ENCODE results near the gene IFNL4. TPM values are rescaled to one million over a fixed set of nuclear protein-coding genes. Genes with fewer than 3 reads are reported as not detected.
A peak's percentile ranks its signal among the peaks of the same experiment; 100 is the strongest.

The IFNL4 gene
- polyA plus RNA-seq, 2 donors, result not detected

DNA sequence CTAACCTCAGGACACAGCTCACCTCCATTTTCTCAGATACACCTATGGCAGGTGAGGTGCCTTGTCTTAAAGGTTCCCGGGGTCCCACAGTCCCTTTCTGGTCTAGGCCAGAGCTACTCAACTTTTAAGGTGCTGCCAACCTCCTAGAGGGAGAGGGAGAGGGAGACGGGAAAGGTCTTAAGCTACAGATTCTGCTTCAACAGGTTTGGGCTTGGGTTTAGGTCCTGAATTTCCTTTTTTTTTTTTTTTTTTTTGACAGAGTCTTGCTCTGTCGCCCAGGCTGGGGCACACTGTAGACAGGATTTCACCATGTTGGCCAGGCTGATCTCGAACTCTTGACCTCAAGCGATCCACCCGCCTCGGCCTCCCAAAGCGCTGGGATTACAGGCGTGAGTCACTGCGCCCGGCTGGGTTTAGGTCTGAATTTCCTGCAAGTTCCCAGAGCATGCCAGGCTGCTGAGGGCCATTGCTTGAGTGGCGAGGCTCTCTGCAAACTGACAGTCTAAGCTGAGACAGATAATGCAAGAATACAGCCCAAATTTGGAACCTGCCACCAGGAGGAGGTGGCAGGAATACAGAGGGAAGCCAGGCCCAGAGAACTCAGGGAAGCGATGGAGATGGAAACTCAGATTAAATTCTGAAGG lies 36.8 kb downstream of the IFNL4 start:
- no peaks in the 10 kb centered on the region for H3K9me3 ChIP-seq (ENCODE audit: control insufficient read depth in 2 of 2, insufficient read depth in 1 of 2, low read depth in 1 of 2, low read length in 1 of 2)
- no peaks in the 10 kb centered on the region for H3K27me3 ChIP-seq (ENCODE audit: control insufficient read depth in 1 of 2, insufficient read depth in 2 of 2, low read length in 2 of 2)
- peak overlapping the region in 1 of 2 donors; percentile 15 for H3K27ac ChIP-seq (ENCODE audit: low read depth in 2 of 2, low read length in 1 of 2)
- no peak overlapping the region for H3K4me3 ChIP-seq (ENCODE audit: low read depth in 1 of 2, low read length in 2 of 2)
- H3K36me3 ChIP-seq (ENCODE audit: control insufficient read depth in 2 of 2, insufficient read depth in 2 of 2, low read length in 1 of 2), result no peaks in the 10 kb centered on the region
- 49 to 61% methylated on average over 13 of the region's 13 CpGs for WGBS, 2 donors
- H3K4me1 ChIP-seq (ENCODE audit: control insufficient read depth in 2 of 2, insufficient read depth in 2 of 2, low read length in 1 of 2), result peaks cover 2 to 3% of the 10 kb centered on the region in 2 donors

DNA sequence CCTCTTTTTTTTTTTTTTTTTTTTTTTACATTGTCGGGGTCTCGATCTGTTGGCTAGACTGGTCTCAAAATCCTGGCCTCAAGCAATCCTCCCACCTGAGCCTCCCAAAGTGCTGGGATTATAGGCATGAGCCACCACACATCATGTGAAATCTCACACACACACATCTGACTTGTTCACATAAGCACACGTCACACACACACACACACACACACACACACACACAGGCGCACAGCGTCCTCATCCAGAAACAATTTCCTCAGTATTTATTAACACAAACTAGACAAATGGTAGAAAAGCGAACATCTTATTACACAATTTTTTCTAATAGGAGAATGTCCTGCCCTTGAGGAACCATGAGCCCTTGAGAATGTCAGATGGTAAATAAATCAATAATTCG lies 39.5 kb downstream of the IFNL4 start:
- H3K27me3 ChIP-seq (ENCODE audit: control insufficient read depth in 1 of 2, insufficient read depth in 2 of 2, low read length in 2 of 2), result no peaks in the 10 kb centered on the region
- peaks cover 2 to 3% of the 10 kb centered on the region in 2 donors for H3K4me1 ChIP-seq (ENCODE audit: control insufficient read depth in 2 of 2, insufficient read depth in 2 of 2, low read length in 1 of 2)
- no peaks in the 10 kb centered on the region for H3K36me3 ChIP-seq (ENCODE audit: control insufficient read depth in 2 of 2, insufficient read depth in 2 of 2, low read length in 1 of 2)
- WGBS, 2 donors, result 58 to 81% methylated on average over 7 of the region's 7 CpGs
- no peak overlapping the region for H3K27ac ChIP-seq (ENCODE audit: low read depth in 2 of 2, low read length in 1 of 2)
- H3K4me3 ChIP-seq (ENCODE audit: low read depth in 1 of 2, low read length in 2 of 2), result no peak overlapping the region
- no peaks in the 10 kb centered on the region for H3K9me3 ChIP-seq (ENCODE audit: control insufficient read depth in 2 of 2, insufficient read depth in 1 of 2, low read depth in 1 of 2, low read length in 1 of 2)

DNA sequence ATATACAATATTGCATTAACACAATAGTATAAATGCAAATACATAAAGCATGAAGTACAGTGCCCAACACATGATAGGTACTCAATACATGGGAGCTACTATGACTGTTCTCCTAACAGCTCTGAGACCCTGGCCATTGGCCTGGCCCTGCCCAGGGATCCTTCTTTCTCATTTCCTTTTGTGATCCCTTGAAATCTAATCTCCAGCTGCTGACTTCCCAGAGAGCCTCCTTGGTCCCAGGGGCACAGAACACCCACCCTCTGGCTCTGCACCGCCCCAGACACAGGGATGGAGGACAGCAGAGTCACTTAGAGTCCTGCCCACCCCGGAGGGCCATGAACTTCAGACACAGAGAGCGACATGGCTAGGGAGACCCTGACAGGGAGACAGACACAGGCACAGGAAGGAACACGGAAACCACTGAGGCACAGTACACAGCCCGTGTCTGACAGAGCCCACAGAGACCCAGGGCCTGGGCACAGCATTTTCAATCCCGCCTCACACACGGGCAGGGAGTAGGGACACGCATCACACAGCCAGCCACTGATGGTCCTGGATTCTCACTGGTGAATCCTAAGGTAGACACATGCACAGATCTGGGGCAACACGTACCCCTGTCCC lies 40.4 kb downstream of the IFNL4 start:
- Histone ChIP-seq H3K9me3 (ENCODE audit: control insufficient read depth in 2 of 2, insufficient read depth in 1 of 2, low read depth in 1 of 2, low read length in 1 of 2) (no peaks in the 10 kb centered on the region), H3K27ac (ENCODE audit: low read depth in 2 of 2, low read length in 1 of 2) (no peak overlapping the region), H3K27me3 (ENCODE audit: control insufficient read depth in 1 of 2, insufficient read depth in 2 of 2, low read length in 2 of 2) (peaks cover 0 to 4% of the 10 kb centered on the region in 2 donors), H3K36me3 (ENCODE audit: control insufficient read depth in 2 of 2, insufficient read depth in 2 of 2, low read length in 1 of 2) (no peaks in the 10 kb centered on the region), H3K4me3 (ENCODE audit: low read depth in 1 of 2, low read length in 2 of 2) (no peak overlapping the region), H3K4me1 (ENCODE audit: control insufficient read depth in 2 of 2, insufficient read depth in 2 of 2, low read length in 1 of 2) (peaks cover 2 to 3% of the 10 kb centered on the region in 2 donors)
- WGBS, 2 donors, result 74 to 75% methylated on average over 9 of the region's 9 CpGs

DNA sequence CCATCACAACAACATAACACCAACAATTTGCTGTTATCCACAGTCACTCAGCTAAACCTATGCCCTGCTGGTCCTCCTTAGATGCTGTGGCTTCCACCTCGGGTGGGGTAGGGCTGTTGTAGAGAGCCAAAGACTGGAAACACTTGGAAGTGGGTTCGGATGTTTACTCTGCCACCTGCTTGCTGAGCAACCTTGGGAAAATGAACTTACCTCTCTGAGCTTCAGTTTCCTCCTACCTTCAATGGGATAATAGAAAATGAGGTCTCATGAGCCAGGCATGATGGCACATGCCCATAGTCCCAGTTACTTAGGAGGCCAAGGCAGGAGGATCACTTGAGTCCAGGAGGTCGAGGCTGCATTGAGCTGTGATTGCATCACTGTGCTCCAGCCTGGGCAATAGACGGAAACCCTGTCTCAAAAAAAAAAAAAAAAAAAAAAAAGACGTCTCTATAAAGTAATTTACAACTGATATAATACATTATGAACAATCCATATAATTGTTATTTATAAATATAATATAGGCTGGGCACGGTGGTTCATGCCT lies 41.3 kb downstream of the IFNL4 start:
- H3K9me3 ChIP-seq (ENCODE audit: control insufficient read depth in 2 of 2, insufficient read depth in 1 of 2, low read depth in 1 of 2, low read length in 1 of 2), result no peaks in the 10 kb centered on the region
- H3K27me3 ChIP-seq (ENCODE audit: control insufficient read depth in 1 of 2, insufficient read depth in 2 of 2, low read length in 2 of 2), result peaks cover 0 to 4% of the 10 kb centered on the region in 2 donors
- WGBS, 2 donors, result 58 to 67% methylated on average over 6 of the region's 6 CpGs
- no peaks in the 10 kb centered on the region for H3K36me3 ChIP-seq (ENCODE audit: control insufficient read depth in 2 of 2, insufficient read depth in 2 of 2, low read length in 1 of 2)
- H3K4me1 ChIP-seq (ENCODE audit: control insufficient read depth in 2 of 2, insufficient read depth in 2 of 2, low read length in 1 of 2), result peaks cover 2 to 3% of the 10 kb centered on the region in 2 donors
- H3K4me3 ChIP-seq (ENCODE audit: low read depth in 1 of 2, low read length in 2 of 2), result no peak overlapping the region
- H3K27ac ChIP-seq (ENCODE audit: low read depth in 2 of 2, low read length in 1 of 2), result no peak overlapping the region

DNA sequence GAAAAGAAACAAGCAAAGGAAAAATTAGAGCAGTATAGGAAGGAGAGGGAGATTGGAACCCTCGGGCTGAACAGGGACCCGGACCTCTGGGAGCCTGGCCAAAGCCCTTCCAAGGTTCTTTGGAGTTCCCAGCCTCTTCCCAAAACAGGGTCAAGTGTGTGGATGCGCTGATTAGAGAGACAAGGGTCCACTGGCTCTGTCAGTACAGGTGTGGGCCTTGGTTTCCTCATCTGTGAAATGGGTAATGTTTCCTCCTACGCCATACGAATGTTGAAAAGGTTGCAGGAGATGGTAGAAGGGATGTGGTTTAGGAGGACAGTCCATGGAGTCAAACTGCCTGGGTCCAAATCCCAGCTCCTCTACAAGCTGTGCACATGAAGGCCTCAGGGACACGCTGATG lies 42.5 kb downstream of the IFNL4 start:
- Histone ChIP-seq H3K9me3 (ENCODE audit: control insufficient read depth in 2 of 2, insufficient read depth in 1 of 2, low read depth in 1 of 2, low read length in 1 of 2) (no peaks in the 10 kb centered on the region), H3K4me1 (ENCODE audit: control insufficient read depth in 2 of 2, insufficient read depth in 2 of 2, low read length in 1 of 2) (peaks cover 0 to 2% of the 10 kb centered on the region in 2 donors), H3K27me3 (ENCODE audit: control insufficient read depth in 1 of 2, insufficient read depth in 2 of 2, low read length in 2 of 2) (peaks cover 0 to 4% of the 10 kb centered on the region in 2 donors), H3K36me3 (ENCODE audit: control insufficient read depth in 2 of 2, insufficient read depth in 2 of 2, low read length in 1 of 2) (no peaks in the 10 kb centered on the region), H3K4me3 (ENCODE audit: low read depth in 1 of 2, low read length in 2 of 2) (no peak overlapping the region), H3K27ac (ENCODE audit: low read depth in 2 of 2, low read length in 1 of 2) (no peak overlapping the region)
- 87% methylated on average over 6 of the region's 6 CpGs for WGBS, 2 donors

DNA sequence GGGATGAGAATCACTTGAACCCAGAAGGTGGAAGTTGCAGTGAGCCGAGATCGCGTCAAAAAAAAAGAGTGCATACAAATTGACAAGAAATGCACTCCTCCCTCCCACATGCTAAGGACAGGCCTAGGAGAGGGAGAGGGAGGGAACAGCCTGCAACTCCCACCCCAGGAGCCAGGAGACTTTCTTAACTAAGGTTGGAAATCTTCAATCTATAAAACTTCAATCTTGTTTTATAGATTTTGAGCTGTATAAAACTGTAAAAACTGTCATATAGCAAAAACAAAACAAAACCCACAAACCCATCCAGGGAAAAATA lies 43.2 kb downstream of the IFNL4 start:
- Histone ChIP-seq H3K27ac (ENCODE audit: low read depth in 2 of 2, low read length in 1 of 2) (no peak overlapping the region), H3K27me3 (ENCODE audit: control insufficient read depth in 1 of 2, insufficient read depth in 2 of 2, low read length in 2 of 2) (peaks cover 0 to 4% of the 10 kb centered on the region in 2 donors)
- 58 to 91% methylated on average over 3 of the region's 3 CpGs for WGBS, 2 donors

DNA sequence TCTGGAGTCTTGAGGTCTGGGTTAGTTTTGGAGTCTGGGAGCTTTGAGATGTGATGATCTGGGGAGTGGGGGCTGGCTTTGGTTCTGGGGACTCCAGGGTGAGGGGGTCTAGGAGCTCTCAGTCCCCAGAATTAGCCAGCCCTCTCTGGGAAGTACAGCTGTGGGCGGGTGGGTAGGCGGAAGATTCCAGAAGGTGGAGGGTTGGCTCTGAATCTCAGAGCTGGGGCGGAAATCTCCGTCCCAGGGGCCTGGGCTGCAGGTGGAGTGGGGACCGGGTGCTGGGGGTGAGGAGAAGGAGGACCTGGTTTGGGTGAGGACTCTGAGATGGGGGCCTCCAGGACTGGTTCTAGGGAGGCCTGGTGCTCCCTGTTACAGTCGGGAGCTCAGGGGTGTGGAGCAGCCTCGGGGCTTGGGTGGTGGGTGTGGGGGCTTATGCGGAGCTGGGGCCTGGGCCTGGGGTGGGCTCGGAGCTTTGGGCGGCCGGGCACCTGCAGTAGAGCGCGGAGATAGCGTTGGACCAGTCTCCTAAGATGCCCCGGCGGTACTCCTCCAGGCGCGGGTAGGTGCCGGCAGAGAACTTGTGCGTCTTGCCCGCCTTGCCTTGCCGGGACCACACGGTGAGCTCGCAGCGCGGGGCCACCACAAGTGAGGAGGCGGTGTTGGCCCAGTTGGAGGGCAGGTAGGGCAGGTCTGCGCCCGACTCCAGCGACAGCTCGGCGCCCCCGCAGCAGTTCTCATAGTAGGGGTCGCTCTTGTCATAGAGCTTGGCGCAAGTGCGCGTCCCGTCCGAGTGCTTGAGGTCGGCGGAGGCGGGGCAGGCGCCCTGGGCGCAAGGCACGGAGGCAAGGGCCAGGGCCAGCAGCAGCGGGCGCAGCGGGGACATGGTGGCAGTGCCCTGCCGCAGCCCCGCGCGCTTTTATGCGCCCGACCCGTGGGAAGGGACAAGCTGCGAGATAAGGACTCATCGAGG lies 45.0 kb downstream of the IFNL4 start, which contains the start of gene SYCN:
Gene SYCN (minus strand): TSS at position 892 of the 970 bp plus-strand sequence. CDS start 9 bp downstream, at position 883.
- Histone ChIP-seq H3K9me3 (ENCODE audit: control insufficient read depth in 2 of 2, insufficient read depth in 1 of 2, low read depth in 1 of 2, low read length in 1 of 2) (peaks cover 0 to 6% of the 10 kb centered on the region in 2 donors), H3K36me3 (ENCODE audit: control insufficient read depth in 2 of 2, insufficient read depth in 2 of 2, low read length in 1 of 2) (peaks cover 0 to 6% of the 10 kb centered on the region in 2 donors), H3K4me1 (ENCODE audit: control insufficient read depth in 2 of 2, insufficient read depth in 2 of 2, low read length in 1 of 2) (peaks cover 2 to 3% of the 10 kb centered on the region in 2 donors), H3K4me3 (ENCODE audit: low read depth in 1 of 2, low read length in 2 of 2) (peak within 1 kb of the TSS in 1 of 2 donors; percentile 13), H3K27me3 (ENCODE audit: control insufficient read depth in 1 of 2, insufficient read depth in 2 of 2, low read length in 2 of 2) (peaks cover 0 to 4% of the 10 kb centered on the region in 2 donors), H3K27ac (ENCODE audit: low read depth in 2 of 2, low read length in 1 of 2) (no peak within 1 kb of the TSS)
- WGBS, 2 donors, result 19 to 20% methylated on average over 49 to 57 of the region's 57 CpGs

More for the DNA sequence above, 43.2 kb downstream of the IFNL4 start:
- peaks cover 0 to 2% of the 10 kb centered on the region in 2 donors for H3K36me3 ChIP-seq (ENCODE audit: control insufficient read depth in 2 of 2, insufficient read depth in 2 of 2, low read length in 1 of 2)
- H3K9me3 ChIP-seq (ENCODE audit: control insufficient read depth in 2 of 2, insufficient read depth in 1 of 2, low read depth in 1 of 2, low read length in 1 of 2), result peaks cover 0 to 2% of the 10 kb centered on the region in 2 donors
- peaks cover 0 to 2% of the 10 kb centered on the region in 2 donors for H3K4me1 ChIP-seq (ENCODE audit: control insufficient read depth in 2 of 2, insufficient read depth in 2 of 2, low read length in 1 of 2)
- no peak overlapping the region for H3K4me3 ChIP-seq (ENCODE audit: low read depth in 1 of 2, low read length in 2 of 2)

DNA sequence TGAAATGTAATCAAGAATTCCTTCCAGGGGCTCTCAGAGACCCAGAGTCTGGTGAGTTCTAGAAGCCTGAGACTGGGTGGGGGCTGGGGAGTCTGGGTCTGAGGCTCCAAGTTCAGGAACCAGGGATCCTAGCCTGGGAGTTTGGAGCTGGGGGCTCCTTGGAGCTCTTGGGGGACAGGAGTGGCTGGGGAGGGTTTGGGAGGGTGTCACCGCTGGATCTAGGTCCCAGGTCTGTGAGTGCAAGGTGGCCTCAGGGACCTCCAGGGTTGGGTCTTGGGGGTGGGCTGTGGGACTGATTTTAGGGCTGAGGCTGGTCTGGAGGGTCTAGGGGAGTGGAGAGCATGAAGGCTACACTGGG lies 45.7 kb downstream of the IFNL4 start:
- Histone ChIP-seq H3K27me3 (ENCODE audit: control insufficient read depth in 1 of 2, insufficient read depth in 2 of 2, low read length in 2 of 2) (peaks cover 0 to 4% of the 10 kb centered on the region in 2 donors), H3K36me3 (ENCODE audit: control insufficient read depth in 2 of 2, insufficient read depth in 2 of 2, low read length in 1 of 2) (peaks cover 0 to 6% of the 10 kb centered on the region in 2 donors), H3K4me1 (ENCODE audit: control insufficient read depth in 2 of 2, insufficient read depth in 2 of 2, low read length in 1 of 2) (peaks cover 2 to 3% of the 10 kb centered on the region in 2 donors), H3K4me3 (ENCODE audit: low read depth in 1 of 2, low read length in 2 of 2) (no peak overlapping the region), H3K27ac (ENCODE audit: low read depth in 2 of 2, low read length in 1 of 2) (no peak overlapping the region), H3K9me3 (ENCODE audit: control insufficient read depth in 2 of 2, insufficient read depth in 1 of 2, low read depth in 1 of 2, low read length in 1 of 2) (peaks cover 0 to 6% of the 10 kb centered on the region in 2 donors)
- 100% methylated on average over 1 of the region's 1 CpG for WGBS, 2 donors

DNA sequence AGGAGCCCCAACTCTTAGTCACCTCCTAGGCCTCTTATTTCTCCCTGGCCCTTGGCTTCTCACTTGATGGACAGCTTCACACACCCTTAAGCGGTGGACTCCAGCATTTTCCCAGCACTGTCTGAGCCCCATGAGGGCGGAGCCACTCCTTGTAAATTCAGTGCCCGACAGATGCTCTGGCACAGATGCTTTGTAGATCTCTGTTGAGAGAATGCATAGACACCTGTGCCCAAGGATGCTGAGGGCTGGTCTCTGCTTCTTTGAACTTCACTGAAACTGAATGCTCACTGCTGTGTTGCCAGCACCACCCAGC lies 47.9 kb downstream of the IFNL4 start:
- H3K27ac ChIP-seq (ENCODE audit: low read depth in 2 of 2, low read length in 1 of 2), result no peak overlapping the region
- peaks cover 0 to 4% of the 10 kb centered on the region in 2 donors for H3K27me3 ChIP-seq (ENCODE audit: control insufficient read depth in 1 of 2, insufficient read depth in 2 of 2, low read length in 2 of 2)
- H3K9me3 ChIP-seq (ENCODE audit: control insufficient read depth in 2 of 2, insufficient read depth in 1 of 2, low read depth in 1 of 2, low read length in 1 of 2), result peaks cover 0 to 6% of the 10 kb centered on the region in 2 donors
- peaks cover 0 to 10% of the 10 kb centered on the region in 2 donors for H3K4me1 ChIP-seq (ENCODE audit: control insufficient read depth in 2 of 2, insufficient read depth in 2 of 2, low read length in 1 of 2)
- whole genome bisulfite sequencing, 2 donors, result 72 to 74% methylated on average over 3 of the region's 3 CpGs
- H3K4me3 ChIP-seq (ENCODE audit: low read depth in 1 of 2, low read length in 2 of 2), result peak overlapping the region; percentile 30 to 61
- H3K36me3 ChIP-seq (ENCODE audit: control insufficient read depth in 2 of 2, insufficient read depth in 2 of 2, low read length in 1 of 2), result peaks cover 0 to 6% of the 10 kb centered on the region in 2 donors
